Measurements from ENCODE around the gene KRABD2.

DNA sequence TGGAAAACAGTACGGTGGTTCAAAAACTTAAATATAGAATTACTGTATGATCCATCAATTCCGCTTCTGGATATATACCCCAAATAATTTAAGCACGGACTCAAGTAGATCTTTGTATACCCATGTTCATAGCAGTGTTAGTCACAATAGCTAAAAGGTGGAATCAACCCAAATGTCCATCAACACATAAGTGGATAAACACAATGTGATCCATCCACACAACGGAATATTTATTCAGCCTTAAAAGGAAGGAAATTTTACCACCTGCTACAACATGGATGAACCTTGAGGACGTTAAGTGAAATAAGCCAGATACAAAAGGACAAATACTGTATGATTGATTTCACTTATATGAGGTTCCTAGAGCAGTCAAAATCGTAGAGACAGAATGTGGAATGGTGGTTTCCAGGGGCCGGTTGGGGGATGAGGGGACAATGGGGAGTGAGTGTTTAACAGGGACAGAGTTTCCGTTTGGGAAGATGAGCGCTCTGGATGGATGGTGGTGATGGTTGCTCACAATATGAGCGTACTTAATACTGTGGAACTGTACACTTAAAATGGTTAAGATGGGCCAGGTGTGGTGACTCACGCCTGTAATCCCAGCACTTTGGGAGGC lies 26.5 kb upstream of the KRABD2 start:
- TF ChIP-seq, protein P1, sequence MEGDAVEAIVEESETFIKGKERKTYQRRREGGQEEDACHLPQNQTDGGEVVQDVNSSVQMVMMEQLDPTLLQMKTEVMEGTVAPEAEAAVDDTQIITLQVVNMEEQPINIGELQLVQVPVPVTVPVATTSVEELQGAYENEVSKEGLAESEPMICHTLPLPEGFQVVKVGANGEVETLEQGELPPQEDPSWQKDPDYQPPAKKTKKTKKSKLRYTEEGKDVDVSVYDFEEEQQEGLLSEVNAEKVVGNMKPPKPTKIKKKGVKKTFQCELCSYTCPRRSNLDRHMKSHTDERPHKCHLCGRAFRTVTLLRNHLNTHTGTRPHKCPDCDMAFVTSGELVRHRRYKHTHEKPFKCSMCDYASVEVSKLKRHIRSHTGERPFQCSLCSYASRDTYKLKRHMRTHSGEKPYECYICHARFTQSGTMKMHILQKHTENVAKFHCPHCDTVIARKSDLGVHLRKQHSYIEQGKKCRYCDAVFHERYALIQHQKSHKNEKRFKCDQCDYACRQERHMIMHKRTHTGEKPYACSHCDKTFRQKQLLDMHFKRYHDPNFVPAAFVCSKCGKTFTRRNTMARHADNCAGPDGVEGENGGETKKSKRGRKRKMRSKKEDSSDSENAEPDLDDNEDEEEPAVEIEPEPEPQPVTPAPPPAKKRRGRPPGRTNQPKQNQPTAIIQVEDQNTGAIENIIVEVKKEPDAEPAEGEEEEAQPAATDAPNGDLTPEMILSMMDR (IDR thresholded peaks at IDR 0.05; ENCODE audit: low read depth, low read length, poor library complexity, severe bottlenecking) = no peak
- no peak for TF ChIP-seq EZH2phosphoT487 (IDR thresholded peaks at IDR 0.05; ENCODE audit: borderline replicate concordance, low read length)
